Measurements from ENCODE around the gene LTB4R2.
"Not testable (repeated sequence)": the region's sequence is repeated elsewhere in the genome, so short reads cannot be mapped to it uniquely, and the experiment has no call there.

Gene LTB4R2

GRCh38 chr14:24337824-24338175 lies 27.9 kb downstream of the LTB4R2 start:
- no peak for DNase-seq
- Mint-ChIP-seq H3K4me1 (peaks cover 56% of the 10 kb centered on the region), H3K36me3 (peaks cover 42% of the 10 kb centered on the region), H3K27me3 (peaks cover 57% of the 10 kb centered on the region), H3K9me3 (no peaks in the 10 kb centered on the region), H3K27ac (no peak overlapping the region), H3K4me3 (peak overlapping the region; percentile 94)
- CTCF ChIA-PET, result interaction anchor here (1.1 to 18.8 kb wide), 3 partner anchors 14 to 92 kb away, joined by 3 to 557 read pairs (median 3); partner anchors contain the start of genes CBLN3, CIDEB and KHNYN

- DNase-seq, result no peak
- CTCF ChIA-PET, result interaction anchor here (0.7 to 18.8 kb wide), 2 partner anchors 9 to 91 kb away, joined by 3 to 557 read pairs; partner anchors contain the start of genes CBLN3 and KHNYN
- H3K9me3 Mint-ChIP-seq, result no peaks in the 10 kb centered on the region
- peaks cover 45% of the 10 kb centered on the region for H3K4me1 Mint-ChIP-seq
- H3K27ac Mint-ChIP-seq, result no peak overlapping the region
- H3K27me3 Mint-ChIP-seq, result peaks cover 46% of the 10 kb centered on the region
- peaks cover 42% of the 10 kb centered on the region for H3K36me3 Mint-ChIP-seq
- H3K4me3 Mint-ChIP-seq, result peak overlapping the region; percentile 94
These were observed 28.9 kb downstream of the LTB4R2 start for GRCh38 chr14:24338843-24339242.

GRCh38 chr14:24339284-24340151 lies 29.6 kb downstream of the LTB4R2 start, which contains the start of gene RIPK3:
Gene RIPK3, minus strand, starts transcription at chr14:24339991. Its CDS starts 165 bp downstream, at chr14:24339826.
- CTCF ChIA-PET, result interaction anchor here (0.7 to 18.8 kb wide), 6 partner anchors 7 to 97 kb away, joined by 3 to 557 read pairs (median 3); partner anchors contain the start of genes CBLN3, CIDEB, KHNYN and TINF2
- peak within 1 kb of the TSS; percentile 88 for H3K27ac Mint-ChIP-seq
- no peaks in the 10 kb centered on the region for H3K9me3 Mint-ChIP-seq
- H3K4me3 Mint-ChIP-seq, result peak within 1 kb of the TSS; percentile 94
- peaks cover 42% of the 10 kb centered on the region for H3K27me3 Mint-ChIP-seq
- peak; percentile 85 for DNase-seq
- peaks cover 41% of the 10 kb centered on the region for H3K36me3 Mint-ChIP-seq
- H3K4me1 Mint-ChIP-seq, result peaks cover 40% of the 10 kb centered on the region

- Mint-ChIP-seq H3K27me3 (peaks cover 42% of the 10 kb centered on the region), H3K9me3 (no peaks in the 10 kb centered on the region), H3K27ac (no peak overlapping the region), H3K36me3 (peaks cover 35% of the 10 kb centered on the region), H3K4me3 (no peak overlapping the region), H3K4me1 (peaks cover 30% of the 10 kb centered on the region)
- CTCF ChIA-PET, result interaction anchor here (0.6 to 18.8 kb wide), 4 partner anchors 8 to 89 kb away, joined by 3 to 557 read pairs (median 3); partner anchors contain the start of genes CBLN3, CIDEB and KHNYN
- no peak for DNase-seq
These were observed 30.7 kb downstream of the LTB4R2 start for GRCh38 chr14:24340606-24341005.

- Mint-ChIP-seq H3K4me3 (no peak overlapping the region), H3K27me3 (peaks cover 45% of the 10 kb centered on the region), H3K36me3 (peaks cover 13% of the 10 kb centered on the region), H3K4me1 (peaks cover 23% of the 10 kb centered on the region), H3K27ac (no peak overlapping the region), H3K9me3 (no peaks in the 10 kb centered on the region)
- no peak for DNase-seq
- CTCF ChIA-PET, result no interaction called here
These were observed 32.9 kb downstream of the LTB4R2 start for GRCh38 chr14:24342889-24343288.

- no peak overlapping the region for H3K27ac Mint-ChIP-seq
- peaks cover 45% of the 10 kb centered on the region for H3K27me3 Mint-ChIP-seq
- peaks cover 12% of the 10 kb centered on the region for H3K4me1 Mint-ChIP-seq
- H3K36me3 Mint-ChIP-seq, result peaks cover 3% of the 10 kb centered on the region
- H3K4me3 Mint-ChIP-seq, result no peak overlapping the region
- CTCF ChIA-PET, result interaction anchor here (1.6 to 1.7 kb wide), 2 partner anchors 11 to 92 kb away, joined by 7 to 10 read pairs; no protein-coding TSS in a partner anchor
- no peak for DNase-seq
- no peaks in the 10 kb centered on the region for H3K9me3 Mint-ChIP-seq
These were observed 34.1 kb downstream of the LTB4R2 start for GRCh38 chr14:24343795-24344660.

- CTCF ChIA-PET, result interaction anchor here (1.5 to 1.6 kb wide), 2 partner anchors 14 to 75 kb away, joined by 4 to 5 read pairs; no protein-coding TSS in a partner anchor
- H3K27ac Mint-ChIP-seq, result no peak overlapping the region
- no peaks in the 10 kb centered on the region for H3K36me3 Mint-ChIP-seq
- H3K4me1 Mint-ChIP-seq, result no peaks in the 10 kb centered on the region
- DNase-seq, result no peak
- H3K9me3 Mint-ChIP-seq, result no peaks in the 10 kb centered on the region
- peaks cover 56% of the 10 kb centered on the region for H3K27me3 Mint-ChIP-seq
- H3K4me3 Mint-ChIP-seq, result no peak overlapping the region
These were observed 37.2 kb downstream of the LTB4R2 start for GRCh38 chr14:24347134-24347533.

- no peak overlapping the region for H3K27ac Mint-ChIP-seq
- H3K36me3 Mint-ChIP-seq, result no peaks in the 10 kb centered on the region
- H3K9me3 Mint-ChIP-seq, result no peaks in the 10 kb centered on the region
- no peak for DNase-seq
- CTCF ChIA-PET, result interaction anchor here (1.2 to 1.5 kb wide), 2 partner anchors 34 to 74 kb away, joined by 3 to 4 read pairs; no protein-coding TSS in a partner anchor
- H3K4me1 Mint-ChIP-seq, result no peaks in the 10 kb centered on the region
- no peak overlapping the region for H3K4me3 Mint-ChIP-seq
- H3K27me3 Mint-ChIP-seq, result peaks cover 65% of the 10 kb centered on the region
These were observed 38.2 kb downstream of the LTB4R2 start for GRCh38 chr14:24348186-24348585.

- no peak overlapping the region for H3K27ac Mint-ChIP-seq
These were observed 39.8 kb downstream of the LTB4R2 start for GRCh38 chr14:24349742-24350141.

GRCh38 chr14:24351517-24351916 lies 41.6 kb downstream of the LTB4R2 start:
- no peak overlapping the region for H3K27ac Mint-ChIP-seq
- H3K9me3 Mint-ChIP-seq, result no peaks in the 10 kb centered on the region
- no peaks in the 10 kb centered on the region for H3K36me3 Mint-ChIP-seq
- no peak for DNase-seq
- CTCF ChIA-PET, result interaction anchor here (0.7 to 2.2 kb wide), 4 partner anchors 10 to 80 kb away, joined by 3 to 6 read pairs (median 4); no protein-coding TSS in a partner anchor
- H3K4me1 Mint-ChIP-seq, result no peaks in the 10 kb centered on the region
- H3K27me3 Mint-ChIP-seq, result peaks cover 65% of the 10 kb centered on the region
- no peak overlapping the region for H3K4me3 Mint-ChIP-seq

More at GRCh38 chr14:24349742-24350141, 39.8 kb downstream of the LTB4R2 start:
- Mint-ChIP-seq H3K4me3 (no peak overlapping the region), H3K27me3 (peaks cover 72% of the 10 kb centered on the region), H3K4me1 (no peaks in the 10 kb centered on the region), H3K9me3 (no peaks in the 10 kb centered on the region), H3K36me3 (no peaks in the 10 kb centered on the region)
- CTCF ChIA-PET, result no interaction called here
- DNase-seq, result no peak

GRCh38 chr14:24353559-24354481 lies 43.9 kb downstream of the LTB4R2 start:
- H3K4me1 Mint-ChIP-seq, result no peaks in the 10 kb centered on the region
- no peak overlapping the region for H3K4me3 Mint-ChIP-seq
- CTCF ChIA-PET, result interaction anchor here (2.2 kb wide), 1 partner anchor 7 kb away, joined by 6 read pairs; no protein-coding TSS in a partner anchor
- no peak for DNase-seq
- no peaks in the 10 kb centered on the region for H3K36me3 Mint-ChIP-seq
- no peak overlapping the region for H3K27ac Mint-ChIP-seq
- H3K9me3 Mint-ChIP-seq, result no peaks in the 10 kb centered on the region
- H3K27me3 Mint-ChIP-seq, result peaks cover 61% of the 10 kb centered on the region

- peaks cover 58% of the 10 kb centered on the region for H3K27me3 Mint-ChIP-seq
- H3K9me3 Mint-ChIP-seq, H3K4me3 Mint-ChIP-seq, CTCF ChIA-PET, H3K27ac Mint-ChIP-seq, DNase-seq, H3K4me1 Mint-ChIP-seq, H3K36me3 Mint-ChIP-seq: not testable (repeated sequence)
These were observed 44.5 kb downstream of the LTB4R2 start for GRCh38 chr14:24354482-24354825.

- H3K4me1 Mint-ChIP-seq, result no peaks in the 10 kb centered on the region
- DNase-seq, result no peak
- no peak overlapping the region for H3K4me3 Mint-ChIP-seq
- CTCF ChIA-PET, result no interaction called here
- H3K36me3 Mint-ChIP-seq, result no peaks in the 10 kb centered on the region
- no peaks in the 10 kb centered on the region for H3K9me3 Mint-ChIP-seq
- H3K27ac Mint-ChIP-seq, result no peak overlapping the region
- peaks cover 57% of the 10 kb centered on the region for H3K27me3 Mint-ChIP-seq
These were observed 45.1 kb downstream of the LTB4R2 start for GRCh38 chr14:24355009-24355408.

Data from activated naive CD4-positive, alpha-beta T cell treated with anti-CD3 and anti-CD28 coated beads, Interleukin-2, amount 10 ng/mL, durations not matched to agents 7 days and 5 days (primary cell).